Testis (tissue), 2 donors: ENCODE results near the gene SIGLEC15.

Source experiments
- POLR2A ChIP-seq: fragments of 450-650 bp; IDR thresholded peaks from one replicate; pipeline ENCODE4 v1.6.1; 2017; ENCODE audit warnings: antibody characterized with exemption, mild to moderate bottlenecking, moderate library complexity
- TF ChIP-seq, protein P1 (sequence below), 3 experiments: fragments of 450-650 bp in 2 of 3; fragments of 200-600 bp in 1 of 3; sonication (generic) in 1 of 3; IDR thresholded peaks; one replicate each; pipeline ENCODE4 v1.5.1; 2016 to 2019; ENCODE audit warnings: antibody characterized with exemption in 3 of 3, mild to moderate bottlenecking in 2 of 3, moderate library complexity in 1 of 3

GRCh38 chr18:45849529-45849928 lies 24.1 kb downstream of the SIGLEC15 start:
- TF ChIP-seq, protein P1, sequence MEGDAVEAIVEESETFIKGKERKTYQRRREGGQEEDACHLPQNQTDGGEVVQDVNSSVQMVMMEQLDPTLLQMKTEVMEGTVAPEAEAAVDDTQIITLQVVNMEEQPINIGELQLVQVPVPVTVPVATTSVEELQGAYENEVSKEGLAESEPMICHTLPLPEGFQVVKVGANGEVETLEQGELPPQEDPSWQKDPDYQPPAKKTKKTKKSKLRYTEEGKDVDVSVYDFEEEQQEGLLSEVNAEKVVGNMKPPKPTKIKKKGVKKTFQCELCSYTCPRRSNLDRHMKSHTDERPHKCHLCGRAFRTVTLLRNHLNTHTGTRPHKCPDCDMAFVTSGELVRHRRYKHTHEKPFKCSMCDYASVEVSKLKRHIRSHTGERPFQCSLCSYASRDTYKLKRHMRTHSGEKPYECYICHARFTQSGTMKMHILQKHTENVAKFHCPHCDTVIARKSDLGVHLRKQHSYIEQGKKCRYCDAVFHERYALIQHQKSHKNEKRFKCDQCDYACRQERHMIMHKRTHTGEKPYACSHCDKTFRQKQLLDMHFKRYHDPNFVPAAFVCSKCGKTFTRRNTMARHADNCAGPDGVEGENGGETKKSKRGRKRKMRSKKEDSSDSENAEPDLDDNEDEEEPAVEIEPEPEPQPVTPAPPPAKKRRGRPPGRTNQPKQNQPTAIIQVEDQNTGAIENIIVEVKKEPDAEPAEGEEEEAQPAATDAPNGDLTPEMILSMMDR (IDR thresholded peaks at IDR 0.05), result no peak
- no peak for TF ChIP-seq POLR2A
